NCI-H2029 treated with DMSO at 0.1 percent for 48 hours (cell line): ENCODE measurements around the gene ZBTB16.

ENCODE experiments used
- DNase-seq: peaks from one replicate; lab custom pipeline; 2025; lab: John Stamatoyannopoulos, UW

Gene ZBTB16

DNA sequence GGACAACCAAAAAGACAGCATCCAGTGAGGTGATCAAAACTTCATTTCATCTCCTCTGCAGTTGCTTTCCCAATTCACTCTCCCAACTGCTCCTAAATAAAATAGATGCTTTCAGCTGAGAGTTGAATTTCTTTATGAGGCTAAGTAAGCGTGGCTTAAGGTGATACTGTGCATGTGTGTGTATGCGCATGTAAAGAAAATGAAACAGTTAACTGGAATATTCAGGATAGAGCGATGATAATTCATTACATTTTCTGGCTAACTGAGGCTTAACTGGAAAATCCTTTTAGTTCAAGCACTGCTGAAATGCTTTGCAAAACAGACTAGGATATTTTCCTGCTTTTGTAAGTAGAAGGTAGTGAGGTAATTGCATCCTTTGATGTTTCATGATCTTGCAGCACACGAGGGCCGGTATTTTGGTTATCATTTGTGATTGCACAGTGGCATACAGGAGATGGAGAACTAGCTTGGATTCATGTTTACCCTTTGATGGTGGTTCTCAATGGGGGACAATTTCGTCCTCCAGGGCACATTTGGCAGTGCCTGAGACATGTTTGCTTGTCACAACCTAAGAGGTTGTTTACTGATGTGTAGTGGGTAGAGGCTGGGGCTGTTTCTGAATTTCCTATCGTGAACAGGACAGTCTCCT lies 71.2 kb downstream of the ZBTB16 start:
- no peak for DNase-seq

DNA sequence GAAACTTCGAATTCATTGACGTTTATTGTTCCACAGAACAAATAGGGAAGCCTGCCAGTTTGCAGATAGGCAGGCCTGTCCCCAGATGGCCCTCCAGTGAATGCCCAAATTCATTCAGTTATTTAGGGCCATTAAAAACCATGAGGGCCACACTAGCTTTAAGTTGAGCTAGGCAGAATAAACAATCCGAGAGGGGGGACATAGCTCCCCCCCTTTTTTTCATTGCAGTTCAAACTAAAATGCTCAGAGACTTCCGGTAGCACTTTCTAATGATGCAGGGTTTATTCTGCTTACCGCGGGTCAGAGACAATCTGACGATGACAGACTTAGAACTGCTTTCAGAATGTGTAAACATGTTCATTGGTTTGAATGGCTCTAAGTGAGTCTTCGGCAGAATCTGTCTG lies 72.0 kb downstream of the ZBTB16 start:
- DNase-seq, result no peak

DNA sequence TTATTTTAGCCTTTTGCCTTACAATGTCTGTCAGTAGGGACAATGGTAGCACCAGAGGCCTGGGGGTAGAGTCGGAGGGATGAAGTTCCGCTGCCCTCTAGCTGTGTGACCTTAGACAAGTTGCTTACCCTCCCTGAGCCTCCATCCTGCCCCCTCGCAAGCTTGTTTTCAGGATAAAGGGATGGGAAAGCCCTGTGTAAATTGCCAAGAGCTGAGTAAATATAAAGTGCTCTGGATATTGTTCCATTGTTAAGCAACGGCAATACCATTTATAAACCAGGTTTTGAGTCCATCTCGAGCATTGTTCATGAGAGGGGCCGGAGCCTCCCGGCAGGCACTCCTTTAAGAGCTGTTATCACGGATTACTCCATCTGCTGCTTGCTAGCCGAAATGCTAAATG lies 72.9 kb downstream of the ZBTB16 start:
- DNase-seq, result no peak

DNA sequence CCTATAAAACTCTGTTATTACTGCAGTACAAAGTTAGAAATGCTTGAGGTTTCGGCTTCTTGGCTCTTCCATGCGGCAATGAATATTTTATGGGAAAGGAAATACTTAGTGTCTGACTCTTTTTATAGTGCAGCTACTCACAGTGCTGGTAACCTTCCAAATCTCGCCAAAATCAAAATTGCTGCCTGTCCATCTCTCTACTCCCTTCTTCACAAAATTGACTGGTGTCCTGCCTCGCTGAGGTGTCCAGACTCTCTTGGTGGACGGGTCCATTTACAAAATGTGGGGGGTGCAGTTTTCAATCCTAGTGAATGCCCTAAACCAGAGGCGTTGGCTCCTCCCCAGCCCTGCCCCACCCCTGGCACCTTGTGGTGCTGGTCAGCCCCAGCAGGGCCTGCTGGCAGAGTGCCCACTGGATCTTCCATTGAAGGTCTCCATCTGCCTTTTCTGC lies 73.5 kb downstream of the ZBTB16 start:
- no peak for DNase-seq

DNA sequence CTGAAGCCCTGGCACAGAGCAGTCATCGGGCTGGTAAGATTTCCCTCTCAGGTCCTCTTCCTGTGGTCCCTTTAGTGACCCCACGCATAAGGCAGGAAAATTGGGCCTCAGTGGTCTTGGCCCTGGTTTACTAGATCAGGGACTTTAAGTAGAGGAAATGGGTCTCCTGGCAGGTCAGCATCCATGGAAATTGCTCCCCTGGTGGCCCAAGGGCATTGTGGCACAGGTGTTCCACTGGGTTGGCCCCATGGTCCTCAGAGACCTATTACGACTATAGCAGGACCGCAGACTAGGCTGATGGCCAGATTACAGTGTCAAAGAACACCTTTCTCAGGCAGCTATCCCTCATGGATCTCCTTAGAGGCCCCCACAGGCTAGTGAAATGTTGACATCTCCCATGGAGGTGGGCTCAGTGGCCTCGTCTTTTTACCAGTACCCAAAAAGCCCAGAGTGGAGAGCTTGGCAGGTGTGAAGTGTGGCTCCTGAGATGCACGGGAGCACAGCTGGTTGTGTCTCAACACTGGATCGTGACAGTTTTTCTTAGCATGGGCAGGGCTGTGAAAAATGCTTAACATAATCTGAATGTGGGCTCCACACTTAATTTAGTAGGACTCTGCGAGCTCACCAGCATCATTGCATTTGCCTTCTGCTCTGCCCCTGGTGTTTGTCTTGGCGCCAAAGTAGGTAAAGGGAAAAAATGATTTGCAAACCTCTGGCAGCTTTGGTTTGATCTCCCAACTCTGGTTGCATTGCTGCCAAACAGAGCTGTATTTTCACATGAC lies 74.2 kb downstream of the ZBTB16 start:
- no peak for DNase-seq

DNA sequence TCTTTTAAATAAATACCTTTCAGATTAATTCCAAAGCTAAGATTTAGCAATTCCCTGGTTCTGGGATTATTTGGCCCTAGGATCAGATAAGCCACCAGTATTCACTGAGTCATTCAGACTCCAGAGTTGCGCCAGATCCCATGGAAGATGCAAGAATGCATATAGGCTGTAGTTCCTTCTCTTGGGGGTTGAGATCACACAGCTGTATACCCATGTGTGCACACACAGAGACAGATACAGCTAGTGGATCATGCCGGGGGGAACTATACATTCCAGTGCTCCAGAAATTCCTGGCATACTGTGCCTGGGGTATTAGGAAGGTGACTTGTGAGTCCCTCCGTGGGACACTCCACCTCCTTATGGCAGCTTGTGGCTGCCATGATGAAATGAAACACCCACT lies 75.4 kb downstream of the ZBTB16 start:
- no peak for DNase-seq

DNA sequence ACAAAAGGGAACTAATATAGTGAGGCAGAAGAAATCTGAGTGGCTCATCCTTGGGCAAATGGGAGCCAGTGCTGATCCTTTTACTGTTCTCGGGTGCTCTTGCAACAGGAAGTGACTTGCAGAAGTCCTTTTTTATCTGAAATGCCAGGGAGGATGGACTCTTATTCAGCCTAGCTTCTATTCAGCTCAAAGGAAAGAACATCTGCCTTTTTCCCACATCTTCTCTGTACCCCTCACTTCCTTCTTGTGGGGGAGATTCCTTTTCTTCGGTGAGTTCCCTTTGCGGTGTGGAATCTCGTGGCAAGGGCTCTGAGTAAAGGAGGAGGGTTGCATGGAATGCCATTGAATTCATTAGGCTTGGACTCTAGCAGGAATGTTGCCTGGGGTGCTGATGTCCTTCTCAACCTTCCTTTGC lies 76.2 kb downstream of the ZBTB16 start:
- no peak for DNase-seq

DNA sequence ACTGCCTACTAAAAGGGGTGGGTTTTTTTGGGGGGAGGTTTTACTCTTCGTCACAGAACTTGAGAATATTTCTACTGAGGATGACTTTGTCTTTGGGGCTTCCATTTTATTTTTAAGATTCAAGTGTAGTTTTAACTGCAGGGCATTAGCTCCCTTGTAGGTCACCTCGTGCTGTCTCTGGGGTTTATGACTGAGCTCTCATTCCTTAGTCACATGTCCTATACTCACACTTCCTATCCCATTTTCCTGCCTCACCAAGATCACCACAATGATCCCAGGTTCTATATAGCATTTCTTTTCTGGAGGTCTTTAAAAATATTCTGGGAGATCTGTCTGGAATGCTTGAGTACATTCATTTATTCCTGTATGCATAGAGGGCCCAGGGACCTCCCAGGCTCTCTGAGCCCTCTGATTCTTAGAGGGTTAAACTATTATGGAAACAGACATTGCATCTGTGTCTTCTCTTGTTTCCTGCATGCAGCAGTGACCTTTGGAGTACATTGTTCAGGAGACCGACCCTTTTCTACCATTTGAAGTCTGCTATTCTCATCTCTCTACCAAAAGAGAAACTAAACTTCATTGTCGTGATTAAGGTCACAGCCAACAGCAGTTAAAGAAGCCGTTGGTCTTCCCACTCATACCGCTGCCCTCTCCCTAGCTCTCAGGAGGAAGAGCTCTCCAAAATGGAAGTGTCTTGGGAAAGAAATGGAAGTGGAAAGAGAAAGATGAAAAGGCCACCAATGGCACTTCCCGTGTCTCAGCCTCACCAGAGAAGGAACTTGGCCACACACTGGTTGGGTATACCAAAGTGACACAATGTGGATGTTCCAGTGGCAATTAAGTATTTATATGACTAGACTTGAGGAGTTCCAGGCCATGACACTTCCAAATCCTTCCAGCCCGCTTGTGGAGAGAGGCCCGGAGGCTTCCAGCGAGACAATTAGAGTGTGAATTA lies 77.5 kb downstream of the ZBTB16 start:
- no peak for DNase-seq

DNA sequence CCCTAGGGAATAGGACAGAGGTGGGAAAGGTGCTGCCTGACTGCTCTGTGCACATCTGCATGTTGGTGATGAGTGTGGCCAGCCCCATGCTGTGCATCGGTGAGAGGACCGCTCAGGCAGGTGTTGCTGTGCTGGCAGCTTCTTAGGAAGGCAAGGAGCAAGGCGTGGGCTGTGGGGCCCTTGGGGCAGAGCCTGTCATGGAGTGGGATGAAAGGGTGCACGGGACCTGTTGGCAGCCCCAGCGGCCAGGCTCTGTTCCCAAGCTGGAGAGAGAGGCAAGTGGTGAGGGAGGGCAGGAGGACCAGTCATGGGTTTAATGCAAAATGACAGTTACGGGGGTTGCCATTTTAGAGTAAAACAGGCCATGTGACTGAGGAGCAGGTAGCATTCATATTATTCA lies 78.3 kb downstream of the ZBTB16 start:
- DNase-seq, result no peak

DNA sequence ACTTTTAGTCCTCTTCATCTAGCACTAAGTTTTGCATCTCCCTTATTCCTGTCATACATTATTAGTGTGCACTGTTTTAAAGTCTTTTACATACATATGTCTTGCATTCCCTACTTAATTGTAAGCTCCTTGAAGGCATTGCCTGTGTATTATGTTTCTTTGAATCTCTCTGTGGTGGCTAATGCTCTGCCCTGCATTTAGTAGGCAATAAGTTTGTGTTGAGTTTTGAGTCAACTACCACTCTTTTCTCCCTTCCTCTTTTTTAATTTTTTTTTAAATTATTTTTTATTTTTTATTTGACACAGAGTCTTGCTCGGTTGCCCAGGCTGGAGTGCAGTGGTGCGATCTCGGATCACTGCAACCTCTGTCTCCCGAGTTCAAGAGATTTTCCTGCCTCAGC lies 78.9 kb downstream of the ZBTB16 start:
- no peak for DNase-seq

DNA sequence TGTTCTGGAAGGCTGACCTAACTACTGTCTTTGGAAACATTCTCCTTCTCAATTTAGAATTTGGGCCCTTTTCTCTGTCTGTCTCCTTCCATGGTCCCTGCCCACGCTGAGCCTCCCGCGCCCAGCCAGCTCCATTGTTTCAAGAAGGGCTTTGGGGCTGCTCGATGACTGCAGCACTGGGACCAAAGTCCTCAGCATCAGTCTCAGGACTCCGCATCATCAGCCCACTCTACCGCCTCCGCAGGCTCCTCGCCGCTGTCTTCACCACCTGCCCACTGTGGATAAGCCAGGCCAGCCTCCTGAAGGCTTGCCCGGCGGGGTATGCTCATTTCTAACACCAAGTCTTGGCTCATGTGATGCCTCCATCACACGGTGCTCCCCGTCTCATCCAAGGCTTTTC lies 81.3 kb downstream of the ZBTB16 start:
- DNase-seq, result no peak

DNA sequence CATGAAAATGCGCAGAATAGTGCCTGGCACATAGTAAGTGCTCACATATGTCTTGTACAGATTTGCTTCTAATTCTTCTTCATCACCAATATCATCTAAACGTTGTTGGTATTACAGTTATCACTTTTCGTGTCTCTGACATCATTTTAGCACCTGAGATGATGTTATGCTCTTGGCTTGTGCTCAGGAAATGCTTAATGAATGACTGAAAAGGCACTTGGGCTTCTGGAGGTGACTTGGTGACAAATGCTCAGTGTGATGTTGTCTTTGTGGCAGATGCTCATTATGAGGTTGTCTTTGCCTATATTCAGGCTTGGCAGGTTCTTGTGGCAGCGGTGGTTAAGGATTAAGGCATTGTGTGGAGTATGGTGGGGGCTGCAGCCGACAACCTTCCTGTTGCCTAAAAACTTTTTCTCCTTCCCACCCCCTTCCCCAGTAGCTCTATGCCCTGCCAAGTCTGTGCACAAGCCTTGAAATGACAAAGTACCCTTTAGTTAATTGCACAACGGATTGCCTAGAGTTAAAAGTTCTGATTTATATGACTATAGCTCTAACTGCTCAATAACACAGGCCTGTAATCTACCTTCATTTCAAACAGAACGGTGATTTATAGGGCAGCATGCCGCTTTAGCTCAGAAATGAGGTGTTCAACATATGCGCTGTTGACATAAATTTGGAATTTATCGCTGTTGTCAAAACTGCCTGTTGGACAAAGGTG lies 82.5 kb downstream of the ZBTB16 start:
- peak; percentile 21 for DNase-seq

DNA sequence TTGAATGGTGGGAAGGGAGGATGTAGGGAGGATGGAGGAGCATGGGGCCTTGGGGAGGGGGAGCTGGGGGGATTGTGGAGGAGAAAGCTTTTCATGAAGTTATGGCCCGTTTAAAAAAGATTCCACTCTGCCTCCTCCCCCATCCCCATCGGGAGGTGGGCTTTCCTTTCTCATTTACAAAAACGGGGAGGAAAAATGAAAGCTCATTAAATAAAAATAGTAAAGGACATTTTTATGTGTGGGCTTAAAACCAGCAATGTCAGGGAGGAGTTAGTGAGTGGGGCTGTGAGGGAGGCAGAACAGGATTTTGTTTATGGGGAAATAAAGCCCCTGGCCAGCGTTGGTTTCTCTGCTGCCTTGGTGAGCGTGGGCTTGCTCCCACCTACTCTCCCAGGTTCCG lies 83.2 kb downstream of the ZBTB16 start:
- DNase-seq, result no peak

DNA sequence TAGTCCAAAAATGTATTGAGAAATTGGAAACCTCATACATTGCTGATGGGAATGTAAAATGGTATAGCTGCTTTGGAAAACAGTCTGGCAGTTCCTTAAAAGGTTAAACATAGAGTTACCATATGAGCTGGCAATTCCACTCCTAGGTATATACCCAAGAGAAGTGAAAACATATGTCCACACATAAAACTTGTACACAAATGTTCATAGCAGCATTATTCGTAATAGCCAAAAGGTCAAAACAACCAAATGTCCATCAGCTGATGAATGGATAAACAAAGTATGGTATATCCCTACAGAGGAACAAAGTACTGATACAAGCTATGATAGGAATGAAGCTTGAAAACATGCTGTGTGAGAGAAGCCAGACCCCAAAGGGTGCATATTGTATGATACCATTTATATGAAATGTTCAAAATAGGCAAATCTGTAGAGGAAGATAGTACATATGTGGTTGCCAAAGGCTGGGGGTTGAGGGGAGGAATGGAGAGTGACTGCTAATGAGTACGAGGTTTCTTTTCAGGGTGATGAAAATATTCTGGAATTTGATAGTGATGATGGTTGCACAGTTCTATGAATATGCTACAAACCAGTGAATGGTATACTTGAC lies 85.8 kb downstream of the ZBTB16 start:
- DNase-seq, result no peak

DNA sequence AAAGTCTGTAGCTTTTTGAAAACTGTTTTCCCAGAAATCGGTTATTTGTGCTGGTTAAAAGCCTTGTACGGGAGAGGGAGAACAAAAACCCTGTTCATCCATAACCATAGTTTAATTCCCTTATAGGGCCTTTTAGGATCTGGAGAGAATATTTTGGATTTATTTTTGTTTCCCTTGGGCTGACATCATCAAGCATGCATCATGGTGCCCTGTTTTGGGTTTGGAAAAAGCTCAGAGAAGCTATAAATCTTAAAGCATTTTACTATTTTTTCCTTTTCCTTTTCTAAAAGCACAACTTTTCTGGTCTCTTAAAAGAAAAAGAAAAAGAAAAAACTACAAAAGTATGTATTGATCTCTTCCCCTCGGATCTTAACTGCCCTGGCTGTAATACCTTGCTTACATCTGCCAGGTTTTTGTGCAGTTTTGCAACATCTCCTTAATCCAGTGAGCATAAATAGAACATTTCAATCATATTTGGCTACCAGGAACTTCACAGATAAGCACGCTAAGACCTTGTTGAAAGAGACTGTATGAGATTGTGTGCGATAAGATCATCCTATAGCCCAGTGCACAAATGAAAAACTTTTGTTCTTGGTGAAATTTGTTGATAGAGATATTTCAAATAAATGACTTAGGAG lies 88.0 kb downstream of the ZBTB16 start:
- no peak for DNase-seq

DNA sequence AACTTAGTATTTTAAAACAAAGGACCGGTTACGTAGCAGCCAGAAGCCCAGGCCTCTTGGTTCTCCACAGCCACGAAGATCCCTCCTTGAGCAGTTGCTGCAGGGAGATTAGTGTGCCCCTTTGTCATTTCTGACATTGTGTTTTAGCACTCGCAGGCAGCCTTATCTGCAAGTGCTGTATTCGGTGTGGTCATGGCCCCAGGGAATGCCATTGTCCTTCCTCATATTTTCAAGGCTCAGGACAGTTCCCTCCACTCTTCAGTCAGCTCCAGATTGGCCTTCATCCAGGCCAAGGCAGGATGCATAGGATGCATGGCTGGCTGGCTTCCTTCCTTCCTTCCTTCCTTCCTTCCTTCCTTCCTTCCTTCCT lies 88.5 kb downstream of the ZBTB16 start:
- no peak for DNase-seq

DNA sequence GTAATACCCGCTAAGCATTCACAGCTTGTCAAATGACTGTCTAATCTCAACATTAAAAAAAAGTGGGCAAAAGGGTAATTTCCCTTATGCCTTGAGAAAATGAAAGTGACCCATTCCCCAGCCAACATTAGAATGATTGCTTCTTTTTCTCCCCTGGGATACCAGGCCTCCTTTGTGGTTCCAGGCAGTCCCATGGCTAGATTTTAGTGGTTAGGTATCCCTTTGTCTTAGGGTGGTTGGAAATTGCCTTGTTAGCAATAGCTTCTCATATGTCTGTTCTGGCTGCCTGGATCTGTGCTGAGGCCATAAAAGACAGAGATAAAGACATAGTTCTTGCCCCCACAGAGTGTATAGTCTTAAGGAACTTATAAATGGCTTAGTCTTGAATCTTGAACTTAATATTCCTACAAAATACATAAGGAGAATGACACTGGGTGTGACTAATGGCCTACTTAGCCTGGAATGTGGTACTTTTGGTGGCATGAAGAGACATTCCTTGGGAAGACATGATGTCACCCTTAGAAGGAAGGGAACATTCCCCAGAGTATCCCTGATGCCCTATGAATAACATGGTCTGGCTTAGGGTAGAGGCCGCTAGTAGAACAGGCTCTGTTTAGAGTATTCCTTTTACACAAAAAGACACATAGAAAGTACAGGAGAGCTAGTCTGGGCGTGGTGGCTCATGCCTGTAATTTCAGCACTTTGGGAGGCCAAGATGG lies 90.3 kb downstream of the ZBTB16 start:
- no peak for DNase-seq

DNA sequence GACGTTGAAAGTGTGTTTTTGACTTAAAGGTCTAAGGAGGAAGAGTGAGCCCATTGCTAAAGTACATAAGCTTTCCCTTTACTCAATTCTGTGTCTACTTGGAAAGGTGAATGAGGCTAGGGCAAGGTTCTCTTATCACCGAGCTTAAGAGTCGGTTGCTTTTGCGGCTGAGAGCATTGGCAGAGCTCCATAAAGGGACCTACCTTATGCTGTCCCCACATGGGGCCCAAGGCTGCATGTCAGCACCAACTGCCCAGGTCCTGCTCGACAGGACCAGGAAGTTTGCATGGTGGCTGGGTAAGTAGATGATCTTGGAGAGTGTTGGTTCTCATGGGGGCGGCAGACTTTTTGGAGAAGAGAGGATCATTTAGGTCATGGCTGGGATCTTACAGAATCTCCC lies 91.2 kb downstream of the ZBTB16 start:
- DNase-seq, result no peak

DNA sequence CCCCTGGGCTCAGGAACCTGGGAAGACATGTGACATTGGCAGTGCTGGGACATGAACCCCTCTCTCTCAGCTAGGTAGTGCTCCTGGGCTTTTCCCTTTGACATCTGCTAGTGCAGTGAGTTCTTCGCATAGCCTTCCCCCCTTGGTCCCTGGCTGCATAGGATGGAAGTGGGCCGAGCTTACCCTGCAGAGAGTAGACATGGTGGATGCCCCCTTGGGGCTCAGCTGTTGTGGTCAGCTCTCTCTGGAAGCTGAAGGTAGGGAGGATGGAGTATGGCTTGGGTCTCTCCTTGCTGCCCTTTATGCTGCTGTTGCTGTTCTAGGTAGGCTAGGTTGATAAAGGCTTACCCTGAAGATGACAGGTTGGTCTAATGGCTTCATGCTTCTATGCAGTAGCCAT lies 92.1 kb downstream of the ZBTB16 start:
- DNase-seq, result no peak

DNA sequence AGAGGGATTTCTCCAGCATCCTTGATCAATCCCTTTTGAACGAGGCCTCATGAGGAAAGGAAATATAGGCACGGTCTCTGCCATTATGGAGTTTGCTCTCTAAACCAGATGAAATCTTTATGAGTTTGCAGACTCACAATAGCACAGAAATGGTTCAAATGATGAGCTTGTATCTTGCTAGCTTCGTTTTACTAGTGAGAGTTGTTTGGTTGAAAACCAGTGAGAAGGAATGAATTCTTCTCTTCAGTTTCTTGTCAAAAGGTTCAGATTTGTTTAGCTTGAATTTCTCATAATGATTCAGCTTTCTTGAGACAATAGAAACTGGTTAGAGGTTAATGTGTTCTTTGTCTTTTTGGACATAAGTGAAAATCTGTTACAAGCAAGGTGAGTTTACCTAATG lies 92.7 kb downstream of the ZBTB16 start:
- no peak for DNase-seq
